Right kidney (tissue), 1 donor: Measurements from ENCODE around the gene MAP4K1.
A peak's percentile ranks its signal among the peaks of the same experiment; 100 is the strongest.
"Not testable (repeated sequence)": the region's sequence is repeated elsewhere in the genome, so short reads cannot be mapped to it uniquely, and the experiment has no call there.

ENCODE experiments used
- DNase-seq: peaks from one replicate; pipeline ENCODE4 v3.0.0-alpha.2; 2016

Gene MAP4K1

DNA sequence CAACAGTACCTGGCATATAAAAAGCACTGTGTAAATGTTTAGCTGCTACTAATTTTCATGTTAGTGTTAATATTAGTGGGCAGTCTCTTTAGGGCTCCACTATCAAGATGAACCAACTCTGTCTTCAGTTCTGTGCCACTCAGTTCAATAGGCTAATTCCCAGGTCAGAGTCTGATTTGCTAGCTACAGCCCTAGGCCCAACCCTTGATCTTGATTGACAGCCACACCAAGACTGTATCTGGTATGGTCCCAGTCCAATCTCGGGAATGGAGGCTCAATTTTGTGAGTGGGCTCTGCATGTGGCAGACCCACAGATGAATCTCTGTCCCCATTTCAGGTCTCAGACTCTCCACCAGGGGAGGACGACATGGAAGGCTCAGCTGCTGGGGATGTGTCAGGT lies 46.1 kb downstream of the MAP4K1 start:
- DNase-seq: no peak

GRCh38 chr19:38569368-38569983 lies 48.3 kb downstream of the MAP4K1 start:
- DNase-seq: no peak

DNA sequence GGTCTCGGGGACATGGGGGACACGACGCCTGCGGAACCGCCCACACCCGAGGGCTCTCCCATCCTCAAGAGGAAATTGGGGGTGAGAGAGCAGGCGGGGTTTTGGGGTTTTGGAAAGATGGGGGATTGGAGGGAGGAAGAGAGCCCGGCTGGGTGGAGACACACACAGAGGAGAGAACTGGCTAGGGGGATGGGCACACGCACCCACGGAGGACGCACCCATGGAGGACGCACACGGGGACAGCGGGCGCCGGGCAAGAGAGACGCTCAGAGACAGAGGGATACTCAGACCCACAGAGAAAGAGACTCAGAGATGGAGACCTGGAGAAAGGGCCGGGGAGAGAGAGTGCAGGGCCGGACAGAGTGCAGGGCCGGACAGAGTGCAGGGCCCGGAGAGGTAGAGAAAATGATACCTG lies 52.1 kb downstream of the MAP4K1 start:
- no peak for DNase-seq

DNA sequence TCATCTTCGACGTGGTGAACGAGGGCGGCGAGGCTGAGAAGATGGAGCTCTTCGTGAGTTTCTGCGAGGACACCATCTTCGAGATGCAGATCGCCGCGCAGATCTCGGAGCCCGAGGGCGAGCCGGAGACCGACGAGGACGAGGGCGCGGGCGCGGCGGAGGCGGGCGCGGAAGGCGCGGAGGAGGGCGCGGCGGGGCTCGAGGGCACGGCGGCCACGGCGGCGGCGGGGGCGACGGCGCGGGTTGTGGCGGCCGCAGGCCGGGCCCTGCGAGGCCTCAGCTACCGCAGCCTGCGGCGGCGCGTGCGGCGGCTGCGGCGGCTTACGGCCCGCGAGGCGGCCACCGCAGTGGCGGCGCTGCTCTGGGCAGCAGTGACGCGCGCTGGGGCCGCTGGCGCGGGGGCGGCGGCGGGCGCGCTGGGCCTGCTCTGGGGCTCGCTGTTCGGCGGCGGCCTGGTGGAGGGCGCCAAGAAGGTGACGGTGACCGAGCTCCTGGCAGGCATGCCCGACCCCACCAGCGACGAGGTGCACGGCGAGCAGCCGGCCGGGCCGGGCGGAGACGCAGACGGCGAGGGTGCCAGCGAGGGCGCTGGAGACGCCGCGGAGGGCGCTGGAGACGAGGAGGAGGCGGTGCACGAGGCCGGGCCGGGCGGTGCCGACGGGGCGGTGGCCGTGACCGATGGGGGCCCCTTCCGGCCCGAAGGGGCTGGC lies 52.6 kb downstream of the MAP4K1 start:
- peak; percentile 72 for DNase-seq

DNA sequence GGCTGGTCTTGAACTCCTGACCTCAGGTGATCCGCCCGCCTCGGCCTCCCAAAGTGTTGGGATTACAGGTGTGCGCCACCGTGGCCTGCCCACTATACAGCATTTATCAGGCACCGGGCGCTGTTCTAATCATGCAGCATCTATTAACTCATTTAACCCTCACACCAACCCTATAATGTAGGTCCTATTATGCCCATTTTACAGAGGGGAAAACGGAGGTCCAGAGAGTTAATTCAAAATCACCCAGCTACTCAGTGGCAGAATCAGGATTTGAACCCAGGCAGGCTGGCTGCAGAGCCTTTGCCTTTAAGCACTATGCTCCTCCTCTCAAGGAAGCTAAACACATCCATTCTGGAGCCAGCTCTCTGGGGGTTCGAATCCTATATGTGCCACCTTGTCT lies 54.3 kb downstream of the MAP4K1 start:
- DNase-seq: no peak

GRCh38 chr19:38562096-38562495 lies 55.7 kb downstream of the MAP4K1 start:
- no peak for DNase-seq

DNA sequence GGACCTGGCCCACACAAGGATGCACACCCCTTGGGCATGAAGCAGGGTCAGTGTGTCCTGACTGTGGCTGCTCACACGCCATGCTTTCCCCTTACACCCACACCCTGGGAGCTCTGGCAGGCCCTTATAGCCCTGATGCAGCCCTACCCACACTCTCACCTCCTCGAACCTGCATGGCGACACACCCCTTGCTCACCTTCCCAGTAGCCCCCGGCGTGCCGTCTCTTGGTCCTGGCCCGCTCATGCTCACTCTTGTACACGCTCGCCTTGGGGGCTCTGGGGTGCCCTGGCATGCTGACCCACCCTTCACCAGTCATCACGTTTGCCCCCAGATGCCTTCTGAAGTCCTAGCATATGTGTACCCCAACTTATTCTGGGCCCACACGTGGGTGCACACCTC lies 56.1 kb downstream of the MAP4K1 start:
- no peak for DNase-seq

GRCh38 chr19:38561053-38561606 lies 56.6 kb downstream of the MAP4K1 start:
- DNase-seq: no peak

DNA sequence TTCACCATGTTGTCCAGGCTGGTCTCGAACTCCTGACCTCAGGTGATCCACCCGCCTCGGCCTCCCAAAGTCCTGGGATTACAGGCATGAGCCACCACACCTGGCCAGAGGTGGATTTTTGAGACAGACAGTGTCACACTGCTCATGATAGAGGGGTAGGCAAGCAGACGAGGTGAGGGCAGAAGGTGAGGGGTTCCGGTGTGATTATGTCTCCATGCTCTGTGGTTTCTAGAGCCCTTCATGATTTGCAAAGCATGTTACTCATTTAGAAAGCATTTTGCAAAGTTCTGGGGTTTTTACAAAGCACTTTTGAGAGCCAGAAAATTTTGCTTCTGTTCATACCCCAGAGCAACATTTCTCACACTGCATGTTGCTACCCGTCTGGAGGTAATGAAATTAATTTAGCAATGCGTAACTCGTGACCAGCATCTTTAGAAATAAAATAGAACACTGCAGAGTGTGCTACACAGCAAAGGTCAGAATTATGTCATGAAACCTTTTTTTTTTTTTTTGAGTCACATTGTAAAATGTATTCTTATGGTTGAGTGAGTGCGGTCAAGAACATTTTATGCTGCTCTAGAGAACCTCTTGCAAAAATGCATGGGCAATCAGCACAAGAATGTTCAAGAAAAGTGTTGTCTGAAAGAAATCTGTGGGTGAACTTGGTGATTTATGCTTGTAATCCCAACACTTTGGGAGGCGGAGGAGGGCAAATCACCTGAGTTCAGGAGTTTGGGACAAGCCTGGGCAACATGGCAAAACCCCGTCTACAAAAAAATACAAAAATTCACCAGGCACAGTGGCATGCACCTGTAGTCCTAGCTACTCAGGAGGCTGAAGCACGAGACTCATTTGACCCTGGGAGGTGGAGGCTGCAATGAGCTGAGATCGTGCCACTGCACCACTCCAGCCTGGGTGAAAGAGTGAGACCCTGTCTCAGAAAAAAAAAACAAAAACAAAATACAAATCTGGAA lies 58.0 kb downstream of the MAP4K1 start:
- no peak for DNase-seq

DNA sequence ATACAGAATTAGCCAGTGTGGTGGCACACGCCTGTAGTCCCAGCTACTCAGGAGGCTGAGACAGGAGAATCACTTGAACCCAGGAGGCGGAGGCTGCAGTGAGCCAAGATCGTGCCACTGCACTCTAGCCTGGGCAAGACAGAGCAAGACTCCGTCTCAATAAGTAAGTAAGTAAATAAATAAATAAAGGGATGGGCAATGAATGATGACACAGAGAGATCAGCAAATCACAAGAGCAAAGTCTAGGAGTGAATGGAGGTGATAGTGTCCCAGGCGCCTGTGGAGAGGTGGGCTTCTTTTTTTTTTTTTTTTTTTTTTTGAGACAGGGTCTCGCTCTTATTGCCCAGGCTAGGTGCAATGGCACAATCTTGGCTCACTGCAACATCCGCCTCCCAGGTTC lies 58.8 kb downstream of the MAP4K1 start:
- DNase-seq: not testable (repeated sequence)

GRCh38 chr19:38557205-38557799 lies 60.5 kb downstream of the MAP4K1 start:
- DNase-seq: no peak

- DNase-seq: no peak
Measured at GRCh38 chr19:38556521-38557174, 61.1 kb downstream of the MAP4K1 start.

DNA sequence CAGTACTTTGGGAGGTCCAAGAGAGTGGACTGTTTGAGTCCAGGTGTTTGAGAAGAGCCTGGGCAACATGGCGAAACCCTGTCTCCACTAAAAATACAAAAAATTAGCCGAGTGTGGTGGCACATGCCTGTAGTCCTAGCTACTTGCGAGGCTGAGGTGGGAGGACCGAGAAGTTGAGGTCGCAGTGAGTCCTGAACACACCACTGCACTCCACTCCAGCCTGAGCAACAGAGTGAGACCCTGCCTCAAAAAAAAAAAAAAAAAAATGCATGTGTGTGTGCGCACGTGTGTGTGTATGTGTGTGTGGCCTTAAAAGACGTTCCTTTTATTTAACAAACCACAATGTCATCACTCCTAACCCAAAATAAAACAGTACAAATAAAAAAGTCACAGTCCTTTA lies 62.6 kb downstream of the MAP4K1 start:
- DNase-seq: no peak

DNA sequence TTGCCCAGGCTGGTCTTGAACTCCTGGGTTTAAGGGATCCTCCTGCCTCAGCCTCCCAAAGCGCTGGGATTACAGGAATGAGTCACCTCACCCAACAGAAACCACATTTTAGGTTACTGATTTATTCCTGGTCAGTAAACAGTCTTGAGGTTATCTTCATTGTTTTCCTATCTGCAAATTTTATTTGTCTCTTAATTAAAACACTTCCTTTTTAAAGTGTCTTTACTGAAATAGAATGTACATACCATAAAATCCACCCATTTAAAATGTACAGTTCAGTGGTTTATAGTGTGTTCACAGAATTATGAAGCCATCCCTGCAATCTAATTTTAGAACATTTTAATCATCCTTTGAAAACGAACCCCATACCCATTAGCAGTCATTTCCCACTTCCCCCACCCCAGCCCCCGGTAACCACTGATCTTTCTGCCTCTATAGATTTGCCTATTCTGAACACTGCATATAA lies 63.0 kb downstream of the MAP4K1 start:
- DNase-seq: no peak

- DNase-seq: not testable (repeated sequence)
Measured at GRCh38 chr19:38553239-38553638, 64.5 kb downstream of the MAP4K1 start.

DNA sequence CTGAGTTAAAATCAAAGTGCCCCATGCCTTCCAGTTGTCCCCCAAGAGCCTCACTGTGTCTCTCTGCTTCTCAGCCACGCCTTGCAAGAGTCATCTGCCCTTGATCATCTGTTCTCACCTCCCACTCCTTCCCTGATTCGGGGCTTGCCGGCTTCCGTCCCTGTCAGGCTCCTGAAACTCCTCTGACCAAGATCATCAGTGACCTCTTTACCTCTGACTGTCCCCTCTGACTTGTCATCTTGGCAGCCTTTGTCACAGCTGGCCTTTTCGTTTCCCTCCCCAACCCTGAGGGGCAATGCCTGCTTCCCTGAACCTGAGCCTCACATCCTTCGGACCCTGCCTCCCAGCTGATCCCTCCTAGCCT lies 66.3 kb downstream of the MAP4K1 start:
- DNase-seq: no peak

- no peak for DNase-seq
Measured at GRCh38 chr19:38550376-38550775, 67.4 kb downstream of the MAP4K1 start.

- no peak for DNase-seq
Measured at GRCh38 chr19:38549942-38550341, 67.8 kb downstream of the MAP4K1 start.

DNA sequence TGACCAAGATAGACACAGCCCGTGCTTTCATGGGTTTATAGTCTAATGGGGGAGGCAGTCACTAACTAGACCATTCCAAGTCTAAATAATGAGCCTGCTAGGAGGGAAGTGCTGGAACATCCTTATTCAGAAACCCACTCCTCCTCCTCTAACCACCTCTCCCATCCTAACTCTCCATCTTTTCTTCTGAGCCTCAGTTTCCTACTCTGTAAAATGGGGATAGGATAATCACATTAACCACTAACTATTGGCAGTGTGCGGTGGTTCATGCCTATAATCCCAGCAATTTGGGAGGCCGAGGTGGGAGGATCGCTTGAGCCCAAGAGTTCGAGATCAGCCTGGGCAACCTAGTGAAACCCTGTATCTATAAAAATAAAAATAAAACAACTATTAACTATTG lies 68.7 kb downstream of the MAP4K1 start:
- DNase-seq: no peak

GRCh38 chr19:38547421-38547820 lies 70.3 kb downstream of the MAP4K1 start:
- no peak for DNase-seq

DNA sequence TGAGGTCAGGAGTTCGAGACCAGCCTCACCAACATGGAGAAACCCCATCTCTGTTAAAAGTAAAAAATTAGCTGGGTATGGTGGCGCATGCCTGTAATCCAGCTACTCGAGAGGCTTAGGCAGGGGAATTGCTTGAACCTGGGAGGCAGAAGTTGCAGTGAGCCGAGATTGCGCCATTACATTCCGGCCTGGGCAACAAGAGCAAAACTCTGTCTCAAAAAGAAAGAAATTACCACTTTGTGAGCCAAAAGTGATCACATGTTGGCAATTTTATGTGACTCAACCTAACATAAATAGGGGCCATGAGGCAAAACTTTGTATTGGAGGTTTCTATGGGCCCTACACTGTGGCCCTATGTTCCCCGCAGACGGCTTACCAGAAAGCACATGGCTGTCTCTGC lies 72.2 kb downstream of the MAP4K1 start:
- DNase-seq: no peak
